Panc1 (cell line): ENCODE measurements around the gene CSMD2. TPM values are rescaled to one million over a fixed set of nuclear protein-coding genes. Genes with fewer than 3 reads are reported as not detected.

ENCODE experiments used
- ATAC-seq: fragments of 200-7000 bp; cut with Tn5 transposase; 2 replicates; pipeline ENCODE4 v1.9.1; 2020; ENCODE audit warnings: mild to moderate bottlenecking, moderate library complexity
- BruUV-seq: library from RNA; stranded (reverse); fragments of 400-500 nt; replicated peaks from 2 replicates; lab custom pipeline; 2021; lab: Mats Ljungman, UMichigan
- CTCF ChIA-PET: fragments of 300-600 bp; sonication (Branson Sonifier 250); formaldehyde crosslinking; loops from one replicate; lab custom pipeline; 2022; ENCODE audit warnings: antibody characterized with exemption; lab: Charles Lee
- POLR2A ChIA-PET: fragments of 300-600 bp; sonication (Branson Sonifier 250); formaldehyde crosslinking; loops from one replicate; lab custom pipeline; 2022; ENCODE audit warnings: antibody characterized with exemption; lab: Charles Lee
- DNase-seq: peaks from one replicate; pipeline ENCODE4 v3.0.0-alpha.2; 2010; ENCODE audit warnings: low read depth, low spot score
- H3K27ac ChIP-seq: 2 replicates; pipeline ENCODE4 v1.5.1; 2011; ENCODE audit warnings: mild to moderate bottlenecking, low read length, inconsistent platforms
- H3K27me3 ChIP-seq: fragments of 200-500 bp; sonication (Bioruptor generic); 2 replicates; pipeline ENCODE4 v1.6.0; 2014; ENCODE audit warnings: low read length, inconsistent platforms; ENCODE audit not compliant: control insufficient read depth, insufficient read depth
- H3K36me3 ChIP-seq: fragments of 200-500 bp; sonication (Bioruptor generic); 2 replicates; pipeline ENCODE4 v1.5.1; 2014; ENCODE audit warnings: inconsistent platforms, mild to moderate bottlenecking, low read length, moderate library complexity; ENCODE audit not compliant: control insufficient read depth, insufficient read depth
- H3K4me1 ChIP-seq: 2 replicates; pipeline ENCODE4 v1.5.1; 2011; ENCODE audit warnings: inconsistent platforms, mild to moderate bottlenecking, low read length, moderate library complexity; ENCODE audit not compliant: control insufficient read depth, insufficient read depth
- H3K4me3 ChIP-seq, 2 experiments: 2 replicates each; pipeline ENCODE4 v1.5.1; 2011 to 2012; ENCODE audit warnings: low read depth in 2 of 2, low read length in 2 of 2, mild to moderate bottlenecking in 2 of 2, inconsistent platforms in 1 of 2, moderate library complexity in 1 of 2
- H3K9me3 ChIP-seq: fragments of 200-500 bp; sonication (Bioruptor generic); 2 replicates; pipeline ENCODE4 v1.5.1; 2014; ENCODE audit warnings: low read depth, mild to moderate bottlenecking, inconsistent platforms, low read length, moderate library complexity; ENCODE audit not compliant: control insufficient read depth, insufficient read depth
- POLR2AphosphoS5 ChIP-seq: IDR thresholded peaks from 2 replicates; pipeline ENCODE4 v1.6.1; 2012; ENCODE audit warnings: mild to moderate bottlenecking, low read depth, low read length, moderate library complexity
- SIN3A ChIP-seq: IDR thresholded peaks from 2 replicates; pipeline ENCODE4 v1.6.1; 2012; ENCODE audit warnings: low read depth, mild to moderate bottlenecking, low read length, moderate library complexity, borderline replicate concordance; ENCODE audit not compliant: insufficient read depth
- TCF7L2 ChIP-seq: IDR thresholded peaks from 2 replicates; pipeline ENCODE4 v1.6.1; 2011; ENCODE audit warnings: mild to moderate bottlenecking, low read depth, low read length, inconsistent platforms
- in situ Hi-C: cut with HindIII; loops from 2 replicates; pipeline ENCODE4 v1.10.0; 2016; ENCODE audit warnings: low sequenced_read_pairs, low pct_unique_long_range_greater_than_20kb
- intact Hi-C: fragments of 100-400 bp; cut with micrococcal nuclease; formaldehyde crosslinking; loops from one replicate; pipeline ENCODE4 v1.10.0; 2022; ENCODE audit not compliant: unreplicated experiment
- total RNA-seq: library from RNA; stranded (reverse); gene quantifications from one replicate; pipeline ENCODE4 v1.2.1, GENCODE V29; 2021; ENCODE audit not compliant: unreplicated experiment
- TF ChIP-seq, protein P1 (sequence below): fragments of 450-650 bp; IDR thresholded peaks from 2 replicates; pipeline ENCODE4 v1.5.1; 2017; ENCODE audit warnings: mild to moderate bottlenecking
- TF ChIP-seq, protein P2 (sequence below), 2 experiments: IDR thresholded peaks; 2 replicates each; pipeline ENCODE4 v1.6.1; 2011 to 2012; ENCODE audit warnings: low read depth in 2 of 2, control low read depth in 1 of 2, low read length in 1 of 2, mild to moderate bottlenecking in 1 of 2, moderate library complexity in 1 of 2; ENCODE audit not compliant: insufficient read depth in 1 of 2

The CSMD2 gene
- total RNA-seq, 1 experiment from 2014 or later, result not detected

DNA sequence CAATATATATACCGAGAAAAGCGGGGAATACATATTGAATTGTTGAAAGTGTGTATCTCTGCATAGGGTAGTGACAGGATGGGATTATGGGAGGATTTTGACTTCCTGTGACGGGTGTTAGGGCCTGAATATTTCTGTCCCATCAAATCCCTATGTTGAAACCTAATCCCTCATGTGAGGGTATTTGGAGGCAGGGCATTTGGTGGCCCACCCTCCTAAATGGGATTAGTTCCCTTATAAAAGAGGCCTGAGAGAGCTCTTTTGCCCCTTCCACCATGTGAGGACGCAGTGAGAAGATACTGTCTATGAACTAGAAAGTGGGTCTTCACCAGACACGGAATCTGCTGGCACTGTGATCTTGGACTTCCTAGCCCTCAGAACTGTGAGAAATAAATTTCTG lies 555.3 kb downstream of the CSMD2 start:
- Histone ChIP-seq H3K27me3 (peaks cover 10% of the 10 kb centered on the region), H3K9me3 (no peaks in the 10 kb centered on the region), H3K27ac (no peak overlapping the region), H3K4me3 (no peak overlapping the region), H3K36me3 (no peaks in the 10 kb centered on the region), H3K4me1 (no peaks in the 10 kb centered on the region)
- intact Hi-C loops, result loop anchor here (10.0 kb wide), 1 partner anchor 135 kb away; the partner anchor contains the start of gene ZSCAN20
- CTCF ChIA-PET, result interaction anchor here (0.7 kb wide), 1 partner anchor 225 kb away, joined by 5 read pairs; no protein-coding TSS in a partner anchor
- DNase-seq (no peak), ATAC-seq (no peak)
- POLR2A ChIA-PET, result no interaction called here
- TF ChIP-seq, protein P1, sequence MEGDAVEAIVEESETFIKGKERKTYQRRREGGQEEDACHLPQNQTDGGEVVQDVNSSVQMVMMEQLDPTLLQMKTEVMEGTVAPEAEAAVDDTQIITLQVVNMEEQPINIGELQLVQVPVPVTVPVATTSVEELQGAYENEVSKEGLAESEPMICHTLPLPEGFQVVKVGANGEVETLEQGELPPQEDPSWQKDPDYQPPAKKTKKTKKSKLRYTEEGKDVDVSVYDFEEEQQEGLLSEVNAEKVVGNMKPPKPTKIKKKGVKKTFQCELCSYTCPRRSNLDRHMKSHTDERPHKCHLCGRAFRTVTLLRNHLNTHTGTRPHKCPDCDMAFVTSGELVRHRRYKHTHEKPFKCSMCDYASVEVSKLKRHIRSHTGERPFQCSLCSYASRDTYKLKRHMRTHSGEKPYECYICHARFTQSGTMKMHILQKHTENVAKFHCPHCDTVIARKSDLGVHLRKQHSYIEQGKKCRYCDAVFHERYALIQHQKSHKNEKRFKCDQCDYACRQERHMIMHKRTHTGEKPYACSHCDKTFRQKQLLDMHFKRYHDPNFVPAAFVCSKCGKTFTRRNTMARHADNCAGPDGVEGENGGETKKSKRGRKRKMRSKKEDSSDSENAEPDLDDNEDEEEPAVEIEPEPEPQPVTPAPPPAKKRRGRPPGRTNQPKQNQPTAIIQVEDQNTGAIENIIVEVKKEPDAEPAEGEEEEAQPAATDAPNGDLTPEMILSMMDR, result no peak
- TF ChIP-seq TCF7L2 (no peak), SIN3A (no peak), POLR2AphosphoS5 (no peak)
- TF ChIP-seq, protein P2, sequence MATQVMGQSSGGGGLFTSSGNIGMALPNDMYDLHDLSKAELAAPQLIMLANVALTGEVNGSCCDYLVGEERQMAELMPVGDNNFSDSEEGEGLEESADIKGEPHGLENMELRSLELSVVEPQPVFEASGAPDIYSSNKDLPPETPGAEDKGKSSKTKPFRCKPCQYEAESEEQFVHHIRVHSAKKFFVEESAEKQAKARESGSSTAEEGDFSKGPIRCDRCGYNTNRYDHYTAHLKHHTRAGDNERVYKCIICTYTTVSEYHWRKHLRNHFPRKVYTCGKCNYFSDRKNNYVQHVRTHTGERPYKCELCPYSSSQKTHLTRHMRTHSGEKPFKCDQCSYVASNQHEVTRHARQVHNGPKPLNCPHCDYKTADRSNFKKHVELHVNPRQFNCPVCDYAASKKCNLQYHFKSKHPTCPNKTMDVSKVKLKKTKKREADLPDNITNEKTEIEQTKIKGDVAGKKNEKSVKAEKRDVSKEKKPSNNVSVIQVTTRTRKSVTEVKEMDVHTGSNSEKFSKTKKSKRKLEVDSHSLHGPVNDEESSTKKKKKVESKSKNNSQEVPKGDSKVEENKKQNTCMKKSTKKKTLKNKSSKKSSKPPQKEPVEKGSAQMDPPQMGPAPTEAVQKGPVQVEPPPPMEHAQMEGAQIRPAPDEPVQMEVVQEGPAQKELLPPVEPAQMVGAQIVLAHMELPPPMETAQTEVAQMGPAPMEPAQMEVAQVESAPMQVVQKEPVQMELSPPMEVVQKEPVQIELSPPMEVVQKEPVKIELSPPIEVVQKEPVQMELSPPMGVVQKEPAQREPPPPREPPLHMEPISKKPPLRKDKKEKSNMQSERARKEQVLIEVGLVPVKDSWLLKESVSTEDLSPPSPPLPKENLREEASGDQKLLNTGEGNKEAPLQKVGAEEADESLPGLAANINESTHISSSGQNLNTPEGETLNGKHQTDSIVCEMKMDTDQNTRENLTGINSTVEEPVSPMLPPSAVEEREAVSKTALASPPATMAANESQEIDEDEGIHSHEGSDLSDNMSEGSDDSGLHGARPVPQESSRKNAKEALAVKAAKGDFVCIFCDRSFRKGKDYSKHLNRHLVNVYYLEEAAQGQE (IDR thresholded peaks at IDR 0.05; ENCODE audit: insufficient read depth in 1 of 2, low read depth in 2 of 2, low read length in 1 of 2), result no peak
- in situ Hi-C loops, result no loop called here
- no TSS peak for BruUV-seq

DNA sequence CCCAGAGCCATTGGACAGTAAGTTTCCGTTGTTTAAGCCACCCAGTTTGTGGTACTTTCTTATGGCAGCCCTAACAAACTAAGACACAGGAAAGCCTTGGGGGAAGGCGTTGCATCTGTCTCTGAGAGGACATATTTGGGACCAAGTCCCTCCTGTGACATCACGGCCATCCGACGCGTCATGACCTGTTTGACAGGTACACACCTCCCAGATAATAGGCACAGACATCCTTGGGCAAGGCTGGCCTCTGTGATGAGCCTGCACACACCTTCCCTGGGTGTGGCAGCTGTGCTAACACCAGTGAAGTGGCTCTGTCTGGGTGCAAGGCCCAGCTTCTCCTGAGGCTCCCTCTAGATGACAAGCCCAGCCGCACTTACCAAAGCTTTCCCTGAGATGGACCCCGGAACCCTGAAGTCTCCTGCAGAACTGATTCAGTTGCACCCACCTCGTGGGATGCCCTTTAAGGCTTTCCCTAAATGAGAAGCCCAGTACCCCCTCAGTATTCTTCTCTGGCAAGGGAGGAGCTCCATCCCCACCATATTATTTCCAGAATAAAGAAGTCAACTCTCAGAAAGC lies 556.1 kb downstream of the CSMD2 start:
- no peak overlapping the region for H3K4me3 ChIP-seq
- H3K4me1 ChIP-seq, result no peaks in the 10 kb centered on the region
- peaks cover 7% of the 10 kb centered on the region for H3K27me3 ChIP-seq
- CTCF ChIA-PET, result no interaction called here
- ATAC-seq, result no peak
- POLR2A ChIA-PET, result no interaction called here
- H3K36me3 ChIP-seq, result no peaks in the 10 kb centered on the region
- DNase-seq, result no peak
- no TSS peak for BruUV-seq
- no peak overlapping the region for H3K27ac ChIP-seq
- TF ChIP-seq, protein P1, result no peak
- TF ChIP-seq POLR2AphosphoS5 (no peak), SIN3A (no peak), TCF7L2 (no peak)
- TF ChIP-seq, protein P2 (IDR thresholded peaks at IDR 0.05; ENCODE audit: insufficient read depth in 1 of 2, low read depth in 2 of 2, low read length in 1 of 2), result no peak
- intact Hi-C loops (no loop called here), in situ Hi-C loops (no loop called here)
- no peaks in the 10 kb centered on the region for H3K9me3 ChIP-seq
